ENCODE measurements around the gene FILIP1L.

The FILIP1L gene

GRCh38 chr3:99805160-99805559 is 309.1 kb downstream of the FILIP1L start:
- Histone ChIP-seq H3K36me3 (ENCODE audit: control insufficient read depth, insufficient read depth, low read length) (no peaks in the 10 kb centered on the region), H3K4me3 (ENCODE audit: low read depth, low read length) (no peak overlapping the region), H3K4me1 (ENCODE audit: control insufficient read depth, insufficient read depth, low read length) (no peaks in the 10 kb centered on the region), H3K27ac (ENCODE audit: low read depth, low read length) (no peak overlapping the region), H3K9me3 (ENCODE audit: control insufficient read depth, insufficient read depth, low read length) (peaks cover 27% of the 10 kb centered on the region), H3K9ac (ENCODE audit: low read depth, low read length) (no peak overlapping the region), H3K27me3 (ENCODE audit: control insufficient read depth, insufficient read depth, low read length) (no peaks in the 10 kb centered on the region)

- peaks cover 27% of the 10 kb centered on the region for H3K9me3 ChIP-seq (ENCODE audit: control insufficient read depth, insufficient read depth, low read length)
- H3K9ac ChIP-seq (ENCODE audit: low read depth, low read length) = no peak overlapping the region
- no peak overlapping the region for H3K4me3 ChIP-seq (ENCODE audit: low read depth, low read length)
- no peaks in the 10 kb centered on the region for H3K4me1 ChIP-seq (ENCODE audit: control insufficient read depth, insufficient read depth, low read length)
- no peak overlapping the region for H3K27ac ChIP-seq (ENCODE audit: low read depth, low read length)
- no peaks in the 10 kb centered on the region for H3K36me3 ChIP-seq (ENCODE audit: control insufficient read depth, insufficient read depth, low read length)
- no peaks in the 10 kb centered on the region for H3K27me3 ChIP-seq (ENCODE audit: control insufficient read depth, insufficient read depth, low read length)
Measured at GRCh38 chr3:99803297-99803696, 311.0 kb downstream of the FILIP1L start.

GRCh38 chr3:99799422-99799821 is 314.9 kb downstream of the FILIP1L start:
- Histone ChIP-seq H3K9me3 (ENCODE audit: control insufficient read depth, insufficient read depth, low read length) (peaks cover 12% of the 10 kb centered on the region; the same call in 1 of the 2 replicates), H3K27ac (ENCODE audit: low read depth, low read length) (no peak overlapping the region), H3K36me3 (ENCODE audit: control insufficient read depth, insufficient read depth, low read length) (no peaks in the 10 kb centered on the region), H3K9ac (ENCODE audit: low read depth, low read length) (no peak overlapping the region), H3K4me3 (ENCODE audit: low read depth, low read length) (no peak overlapping the region), H3K4me1 (ENCODE audit: control insufficient read depth, insufficient read depth, low read length) (no peaks in the 10 kb centered on the region), H3K27me3 (ENCODE audit: control insufficient read depth, insufficient read depth, low read length) (no peaks in the 10 kb centered on the region)

- no peaks in the 10 kb centered on the region for H3K36me3 ChIP-seq (ENCODE audit: control insufficient read depth, insufficient read depth, low read length)
- H3K4me1 ChIP-seq (ENCODE audit: control insufficient read depth, insufficient read depth, low read length) = no peaks in the 10 kb centered on the region
- H3K9me3 ChIP-seq (ENCODE audit: control insufficient read depth, insufficient read depth, low read length) = no peaks in the 10 kb centered on the region
- no peak overlapping the region for H3K9ac ChIP-seq (ENCODE audit: low read depth, low read length)
- H3K27me3 ChIP-seq (ENCODE audit: control insufficient read depth, insufficient read depth, low read length) = no peaks in the 10 kb centered on the region
- no peak overlapping the region for H3K27ac ChIP-seq (ENCODE audit: low read depth, low read length)
- H3K4me3 ChIP-seq (ENCODE audit: low read depth, low read length) = no peak overlapping the region
Measured at GRCh38 chr3:99795573-99795972, 318.7 kb downstream of the FILIP1L start.

GRCh38 chr3:99794485-99794884 is 319.8 kb downstream of the FILIP1L start:
- Histone ChIP-seq H3K9ac (ENCODE audit: low read depth, low read length) (no peak overlapping the region), H3K27ac (ENCODE audit: low read depth, low read length) (no peak overlapping the region), H3K9me3 (ENCODE audit: control insufficient read depth, insufficient read depth, low read length) (no peaks in the 10 kb centered on the region), H3K4me3 (ENCODE audit: low read depth, low read length) (no peak overlapping the region), H3K36me3 (ENCODE audit: control insufficient read depth, insufficient read depth, low read length) (no peaks in the 10 kb centered on the region), H3K4me1 (ENCODE audit: control insufficient read depth, insufficient read depth, low read length) (no peaks in the 10 kb centered on the region), H3K27me3 (ENCODE audit: control insufficient read depth, insufficient read depth, low read length) (no peaks in the 10 kb centered on the region)

- H3K36me3 ChIP-seq (ENCODE audit: control insufficient read depth, insufficient read depth, low read length) = no peaks in the 10 kb centered on the region
- no peak overlapping the region for H3K9ac ChIP-seq (ENCODE audit: low read depth, low read length)
- no peak overlapping the region for H3K4me3 ChIP-seq (ENCODE audit: low read depth, low read length)
- no peaks in the 10 kb centered on the region for H3K27me3 ChIP-seq (ENCODE audit: control insufficient read depth, insufficient read depth, low read length)
- H3K27ac ChIP-seq (ENCODE audit: low read depth, low read length) = no peak overlapping the region
- H3K9me3 ChIP-seq (ENCODE audit: control insufficient read depth, insufficient read depth, low read length) = no peaks in the 10 kb centered on the region
- H3K4me1 ChIP-seq (ENCODE audit: control insufficient read depth, insufficient read depth, low read length) = no peaks in the 10 kb centered on the region
Measured at GRCh38 chr3:99789011-99789721, 325.1 kb downstream of the FILIP1L start.

Data from HUES48 (cell line).